Astrocyte of the spinal cord (primary cell): Measurements from ENCODE around the gene KLHL40.

Experiments used
- DNase-seq: peaks from one replicate; pipeline ENCODE4 v3.0.0; 2011; ENCODE audit warnings: low read depth, low spot score
- H3K4me3 ChIP-seq: 2 replicates; pipeline ENCODE4 v1.5.1; 2011; ENCODE audit warnings: low read depth, mild to moderate bottlenecking, low read length, moderate library complexity
- in situ Hi-C: cut with HindIII; loops from 2 replicates; pipeline ENCODE4 v1.10.0; 2017; ENCODE audit warnings: low sequenced_read_pairs
- TF ChIP-seq, protein P1 (sequence below): IDR thresholded peaks from 2 replicates; pipeline ENCODE4 v1.5.1; 2012; ENCODE audit warnings: low read depth, mild to moderate bottlenecking, low read length, inconsistent platforms

Gene KLHL40

DNA sequence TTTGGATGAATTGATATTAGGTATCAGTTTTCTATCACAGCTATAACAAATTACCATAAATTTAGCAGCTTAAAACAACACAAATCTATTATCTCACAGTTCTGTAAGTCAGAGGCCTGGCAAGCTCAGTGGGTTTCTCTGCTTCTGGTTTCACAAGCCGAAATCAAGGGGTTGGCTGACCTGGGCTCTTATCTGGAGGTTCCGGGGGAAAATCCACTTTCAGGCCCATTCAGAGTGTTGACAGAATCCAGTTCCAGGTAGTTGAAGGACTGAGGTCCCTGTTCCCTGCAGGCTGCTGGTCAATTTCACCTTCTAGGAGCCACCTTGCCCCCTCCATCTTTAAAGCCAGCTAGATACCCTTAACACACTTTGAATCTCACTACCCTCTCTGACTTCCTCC, 28.4 kb downstream of the KLHL40 start:
- H3K4me3 ChIP-seq, result no peak overlapping the region
- DNase-seq, result no peak
- TF ChIP-seq, protein P1, sequence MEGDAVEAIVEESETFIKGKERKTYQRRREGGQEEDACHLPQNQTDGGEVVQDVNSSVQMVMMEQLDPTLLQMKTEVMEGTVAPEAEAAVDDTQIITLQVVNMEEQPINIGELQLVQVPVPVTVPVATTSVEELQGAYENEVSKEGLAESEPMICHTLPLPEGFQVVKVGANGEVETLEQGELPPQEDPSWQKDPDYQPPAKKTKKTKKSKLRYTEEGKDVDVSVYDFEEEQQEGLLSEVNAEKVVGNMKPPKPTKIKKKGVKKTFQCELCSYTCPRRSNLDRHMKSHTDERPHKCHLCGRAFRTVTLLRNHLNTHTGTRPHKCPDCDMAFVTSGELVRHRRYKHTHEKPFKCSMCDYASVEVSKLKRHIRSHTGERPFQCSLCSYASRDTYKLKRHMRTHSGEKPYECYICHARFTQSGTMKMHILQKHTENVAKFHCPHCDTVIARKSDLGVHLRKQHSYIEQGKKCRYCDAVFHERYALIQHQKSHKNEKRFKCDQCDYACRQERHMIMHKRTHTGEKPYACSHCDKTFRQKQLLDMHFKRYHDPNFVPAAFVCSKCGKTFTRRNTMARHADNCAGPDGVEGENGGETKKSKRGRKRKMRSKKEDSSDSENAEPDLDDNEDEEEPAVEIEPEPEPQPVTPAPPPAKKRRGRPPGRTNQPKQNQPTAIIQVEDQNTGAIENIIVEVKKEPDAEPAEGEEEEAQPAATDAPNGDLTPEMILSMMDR, result no peak
- in situ Hi-C loops, result no loop called here

DNA sequence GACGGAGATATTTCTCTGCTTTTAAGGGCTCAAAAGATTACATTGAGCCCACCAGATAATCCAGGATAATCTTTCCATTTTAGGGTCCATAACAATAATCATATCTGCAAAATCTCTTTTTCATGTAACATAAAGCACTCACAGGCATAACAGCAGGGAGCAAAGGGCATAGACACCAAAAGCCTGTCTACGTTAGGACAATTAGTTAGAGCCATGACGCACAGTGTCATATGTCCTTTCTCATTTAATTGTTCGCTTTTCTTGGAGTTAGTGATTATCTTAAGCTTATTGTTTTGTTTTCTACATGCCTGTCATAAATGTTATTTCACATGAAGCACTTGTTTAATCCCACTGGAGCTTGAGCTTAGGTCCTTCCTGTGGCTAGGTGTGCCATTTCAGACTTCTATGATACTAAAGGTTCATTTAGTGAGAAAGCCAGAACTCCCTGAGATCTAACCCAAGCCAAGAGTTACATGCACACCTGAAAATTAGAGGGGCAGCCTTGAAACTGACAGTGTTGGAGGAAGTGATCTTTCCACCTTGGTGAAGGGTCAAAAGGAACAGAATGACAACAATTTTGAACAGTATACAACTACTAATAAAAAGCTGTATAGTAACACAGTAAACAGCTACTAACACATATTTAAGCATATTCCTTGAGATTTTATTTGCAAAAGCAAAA, 29.0 kb downstream of the KLHL40 start:
- TF ChIP-seq, protein P1, result no peak
- no peak for DNase-seq
- in situ Hi-C loops, result no loop called here
- H3K4me3 ChIP-seq, result no peak overlapping the region

DNA sequence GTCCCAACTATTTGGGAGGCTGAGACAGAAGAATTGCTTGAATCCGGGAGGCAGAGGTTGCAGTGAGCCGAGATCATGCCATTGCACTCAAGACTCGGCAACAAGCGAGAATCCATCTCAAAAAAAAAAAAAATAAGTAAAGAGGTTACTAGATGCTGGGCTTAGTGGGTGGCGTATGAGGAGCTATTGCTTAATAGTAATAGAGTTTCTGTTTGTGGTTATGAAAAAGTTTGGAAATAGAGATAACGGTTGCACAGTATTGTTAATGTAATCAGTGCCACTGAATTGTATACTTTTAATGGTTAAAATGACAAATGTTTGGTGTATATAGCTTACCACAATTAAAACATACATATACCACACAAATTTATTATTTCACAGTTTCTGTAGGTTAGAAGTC, 32.0 kb downstream of the KLHL40 start:
- DNase-seq, result no peak
- in situ Hi-C loops, result no loop called here
- TF ChIP-seq, protein P1, result no peak
- H3K4me3 ChIP-seq, result no peak overlapping the region

DNA sequence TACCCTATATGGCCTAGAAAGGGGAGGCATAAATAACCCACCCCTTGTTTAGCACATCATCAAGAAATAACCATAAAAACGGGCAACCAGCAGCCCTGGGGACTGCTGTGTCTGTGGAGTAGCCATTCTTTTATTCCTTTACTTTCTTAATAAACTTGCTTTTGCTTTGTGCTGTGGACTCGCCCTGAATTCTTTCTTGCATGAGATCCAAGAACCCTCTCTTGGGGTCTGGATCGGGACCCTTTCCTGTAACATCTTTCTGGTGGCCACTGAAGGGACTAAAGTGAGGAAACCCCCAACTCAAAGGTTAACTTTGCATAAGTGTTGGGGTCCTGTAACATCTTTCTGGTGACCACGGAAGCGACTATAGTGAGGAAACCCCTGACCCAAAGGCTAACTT, 33.0 kb downstream of the KLHL40 start:
- TF ChIP-seq, protein P1, result no peak
- in situ Hi-C loops, result no loop called here
- DNase-seq, result no peak
- no peak overlapping the region for H3K4me3 ChIP-seq

DNA sequence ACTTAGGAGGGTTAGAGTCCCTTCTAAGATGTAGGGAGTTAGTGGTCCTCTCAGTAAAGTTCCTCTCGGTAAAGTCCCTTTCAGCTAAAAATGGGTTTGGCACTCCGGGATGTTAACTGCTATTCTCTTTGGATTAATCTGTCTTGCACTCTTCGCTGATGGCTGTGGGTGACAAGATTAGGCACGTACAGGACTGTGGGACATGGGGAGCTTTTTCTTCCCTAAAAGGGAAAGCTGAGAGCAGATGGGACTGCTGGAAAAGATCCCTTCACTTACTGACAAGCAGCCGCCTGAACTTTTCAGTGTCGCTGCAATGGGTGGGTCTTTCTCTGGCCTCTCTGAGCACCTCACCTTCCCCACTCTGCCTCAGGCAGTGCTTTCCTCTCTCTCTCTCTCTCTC, 33.7 kb downstream of the KLHL40 start:
- no peak for DNase-seq
- TF ChIP-seq, protein P1, result no peak
- in situ Hi-C loops, result no loop called here
- H3K4me3 ChIP-seq, result no peak overlapping the region

DNA sequence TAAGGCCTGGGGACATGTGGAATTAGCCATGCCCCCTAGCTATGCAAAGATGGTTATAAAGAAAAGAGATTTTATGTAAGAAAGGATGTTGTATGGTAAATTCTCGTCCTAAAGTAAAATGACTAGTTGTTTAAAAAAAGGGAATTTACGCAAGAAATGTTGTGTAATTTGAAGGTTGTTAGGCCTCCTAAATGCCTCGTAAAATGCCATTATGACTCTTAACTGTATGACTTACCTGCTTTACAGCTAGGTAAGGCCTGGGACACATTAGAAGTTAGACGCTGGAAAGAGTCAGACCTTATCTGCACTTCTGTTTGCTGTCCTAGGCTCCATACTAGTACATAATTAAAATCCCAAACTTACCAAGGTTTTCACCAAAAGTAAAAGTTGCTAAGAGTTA, 34.8 kb downstream of the KLHL40 start:
- TF ChIP-seq, protein P1, result no peak
- H3K4me3 ChIP-seq, result no peak overlapping the region
- no peak for DNase-seq
- in situ Hi-C loops, result no loop called here
